PC-9 (cell line): ENCODE results near the gene JAG1. TPM values are rescaled to one million over a fixed set of nuclear protein-coding genes. Genes with fewer than 3 reads are reported as not detected.

ENCODE experiments used
- BruUV-seq: library from RNA; stranded (reverse); fragments of 400-500 nt; replicated peaks from 2 replicates; lab custom pipeline; 2021; lab: Mats Ljungman, UMichigan
- CTCF ChIA-PET: fragments of 300-600 bp; sonication (Branson Sonifier 250); formaldehyde crosslinking; loops from one replicate; lab custom pipeline; 2022; ENCODE audit warnings: antibody characterized with exemption; lab: Charles Lee
- POLR2A ChIA-PET: fragments of 300-600 bp; sonication (Branson Sonifier 250); formaldehyde crosslinking; loops from one replicate; lab custom pipeline; 2022; ENCODE audit warnings: antibody characterized with exemption; ENCODE audit not compliant: unreplicated experiment; lab: Charles Lee
- DNase-seq, 2 experiments: peaks; one replicate each; pipeline versions ENCODE4 v3.0.0 to v3.0.0-alpha.2; 2015 to 2022; ENCODE audit warnings: mixed read lengths in 1 of 2
- H2AFZ ChIP-seq: fragments of 200-600 bp; sonication (generic); 2 replicates; pipeline ENCODE4 v1.8.1; 2017; ENCODE audit warnings: antibody characterized with exemption
- H3F3A ChIP-seq: fragments of 200-600 bp; sonication (generic); 2 replicates; pipeline ENCODE4 v1.8.1; 2017; ENCODE audit warnings: antibody characterized with exemption, mild to moderate bottlenecking, low read depth; ENCODE audit not compliant: insufficient read depth
- H3K27ac ChIP-seq: fragments of 200-600 bp; sonication (generic); 2 replicates; pipeline ENCODE4 v1.6.1; 2016; ENCODE audit warnings: mixed run types
- H3K27me3 ChIP-seq: fragments of 200-600 bp; sonication (generic); 2 replicates; pipeline ENCODE4 v1.6.1; 2016; ENCODE audit warnings: low read depth, mixed run types; ENCODE audit not compliant: insufficient read depth
- H3K36me3 ChIP-seq: fragments of 200-600 bp; sonication (generic); 2 replicates; pipeline ENCODE4 v1.6.1; 2016; ENCODE audit warnings: low read depth, mixed run types
- H3K4me1 ChIP-seq: fragments of 200-600 bp; sonication (generic); replicated peaks from 2 replicates; pipeline ENCODE4 v1.6.1; 2016; ENCODE audit warnings: mixed run types; ENCODE audit not compliant: insufficient read depth
- H3K4me2 ChIP-seq: fragments of 200-600 bp; sonication (generic); 2 replicates; pipeline ENCODE4 v1.6.1; 2017; ENCODE audit warnings: mixed run types
- H3K4me3 ChIP-seq: fragments of 200-600 bp; sonication (generic); 2 replicates; pipeline ENCODE4 v1.6.1; 2016; ENCODE audit warnings: mixed run types
- H3K79me2 ChIP-seq: fragments of 200-600 bp; sonication (generic); 2 replicates; pipeline ENCODE4 v1.6.1; 2017; ENCODE audit warnings: low read depth, mixed run types
- H3K9me2 ChIP-seq: fragments of 200-600 bp; sonication (generic); 2 replicates; pipeline ENCODE4 v1.8.1; 2017; ENCODE audit warnings: mild to moderate bottlenecking; ENCODE audit not compliant: insufficient read depth
- H3K9me3 ChIP-seq: fragments of 200-600 bp; sonication (generic); 2 replicates; pipeline ENCODE4 v1.8.1; 2016; ENCODE audit warnings: low read depth; ENCODE audit not compliant: insufficient read depth
- H4K20me1 ChIP-seq: fragments of 200-600 bp; sonication (generic); 2 replicates; pipeline ENCODE4 v1.8.1; 2017; ENCODE audit not compliant: insufficient read depth
- CTCF ChIP-seq: fragments of 200-600 bp; sonication (generic); conservative IDR thresholded peaks from 2 replicates; pipeline ENCODE4 v1.6.1; 2017; ENCODE audit warnings: mixed run types, antibody characterized with exemption, mild to moderate bottlenecking, moderate library complexity
- EZH2 ChIP-seq: fragments of 200-600 bp; sonication (generic); IDR thresholded peaks from 2 replicates; pipeline ENCODE4 v1.8.0; 2017; ENCODE audit warnings: antibody characterized with exemption, low read depth
- intact Hi-C: fragments of 100-400 bp; cut with micrococcal nuclease; formaldehyde crosslinking; loops from one replicate; pipeline ENCODE4 v1.10.0; 2022; ENCODE audit not compliant: unreplicated experiment
- total RNA-seq: library from RNA; stranded (reverse); gene quantifications from 2 replicates; pipeline ENCODE4 v1.2.3, GENCODE V29; 2021

Gene JAG1
- total RNA-seq, 1 experiment from 2014 or later: 42.9 TPM

- no peaks in the 10 kb centered on the region for H3K36me3 ChIP-seq
- TF ChIP-seq CTCF: no peak
- no peak for TF ChIP-seq EZH2
- H3K27me3 ChIP-seq: no peaks in the 10 kb centered on the region
- peaks cover 52% of the 10 kb centered on the region for H3K4me1 ChIP-seq
- H3K27ac ChIP-seq: no peak overlapping the region
- H3K9me3 ChIP-seq: no peaks in the 10 kb centered on the region
- H3F3A ChIP-seq: peaks cover 32% of the 10 kb centered on the region
- BruUV-seq: no TSS peak
- no peak overlapping the region for H2AFZ ChIP-seq
- no peaks in the 10 kb centered on the region for H3K9me2 ChIP-seq
- H3K4me3 ChIP-seq: no peak overlapping the region
- no peaks in the 10 kb centered on the region for H3K79me2 ChIP-seq
- H4K20me1 ChIP-seq: no peaks in the 10 kb centered on the region
- no peak overlapping the region for H3K4me2 ChIP-seq
- intact Hi-C loops: loop anchor here (2.0 to 5.0 kb wide), 3 partner anchors 24 to 407 kb away; partner anchors contain the start of genes MKKS and SLX4IP
- ChIA-PET POLR2A (no interaction called here), CTCF (no interaction called here)
- no peak for DNase-seq
These were observed 78.5 kb downstream of the JAG1 start for GRCh38 chr20:10595266-10595665.

GRCh38 chr20:10594296-10594868 is 79.4 kb downstream of the JAG1 start:
- DNase-seq: peak in 1 of 2 experiments; percentile 79
- ChIA-PET POLR2A (interaction anchor here (0.5 to 0.6 kb wide), 2 partner anchors 15 to 160 kb away, joined by 3 to 7 read pairs; no protein-coding TSS in a partner anchor), CTCF (interaction anchor here (0.6 kb wide), 2 partner anchors 14 to 77 kb away, joined by 4 read pairs; no protein-coding TSS in a partner anchor)
- intact Hi-C loops: loop anchor here (1.0 to 5.0 kb wide), 5 partner anchors 24 to 160 kb away; partner anchors contain the start of genes JAG1, MKKS and SLX4IP
- TF ChIP-seq EZH2 (no peak), CTCF (no peak)
- Histone ChIP-seq H3F3A (peaks cover 31% of the 10 kb centered on the region), H3K4me1 (peaks cover 48% of the 10 kb centered on the region), H3K4me3 (no peak overlapping the region), H3K9me3 (no peaks in the 10 kb centered on the region), H3K9me2 (no peaks in the 10 kb centered on the region), H3K4me2 (no peak overlapping the region), H4K20me1 (no peaks in the 10 kb centered on the region), H3K79me2 (no peaks in the 10 kb centered on the region), H3K27ac (no peak overlapping the region), H3K36me3 (no peaks in the 10 kb centered on the region), H3K27me3 (no peaks in the 10 kb centered on the region), H2AFZ (no peak overlapping the region)
- no TSS peak for BruUV-seq

GRCh38 chr20:10591946-10592521 is 81.8 kb downstream of the JAG1 start:
- Histone ChIP-seq H2AFZ (no peak overlapping the region), H3K27ac (peak overlapping the region; percentile 57; the same call in 1 of the 2 replicates), H3K4me3 (no peak overlapping the region), H3K4me1 (peaks cover 29% of the 10 kb centered on the region), H3K27me3 (no peaks in the 10 kb centered on the region), H3K9me2 (no peaks in the 10 kb centered on the region), H3K36me3 (no peaks in the 10 kb centered on the region), H3F3A (peaks cover 13% of the 10 kb centered on the region; the same call in 1 of the 2 replicates), H3K9me3 (no peaks in the 10 kb centered on the region), H3K4me2 (peak overlapping the region; percentile 22; the same call in 1 of the 2 replicates), H4K20me1 (no peaks in the 10 kb centered on the region), H3K79me2 (no peaks in the 10 kb centered on the region)
- CTCF ChIA-PET: no interaction called here
- intact Hi-C loops: loop anchor here (2.0 to 5.0 kb wide), 3 partner anchors 33 to 80 kb away; partner anchors contain the start of gene JAG1
- DNase-seq: no peak
- no TSS peak for BruUV-seq
- POLR2A ChIA-PET: no interaction called here
- TF ChIP-seq CTCF (no peak), EZH2 (no peak)
